Pancreas (tissue), 10 donors: Measurements from ENCODE around the gene ZNF142. TPM values are rescaled to one million over a fixed set of nuclear protein-coding genes. Genes with fewer than 3 reads are reported as not detected.

Source experiments
- ATAC-seq, 4 donors: fragments of 200-7000 bp; cut with Tn5 transposase; one replicate each; pipeline versions ENCODE4 v1.8.0 to v1.9.1; 2020; ENCODE audit warnings: mild to moderate bottlenecking in 4 of 4, moderate library complexity in 4 of 4
- DNase-seq, 6 donors: peaks; one replicate each; pipeline ENCODE4 v3.0.0-alpha.2; 2020
- FAIRE-seq: peaks from 2 replicates; lab custom pipeline; 2012; peaks lifted over from hg19 to GRCh38; lab: Jason Lieb, UNC
- H3K27ac ChIP-seq, 4 donors: fragments of 200-600 bp; sonication (generic); 1 replicate in 3 of 4; 2 replicates in 1 of 4; pipeline versions ENCODE4 v1.5.0 to v1.8.0; 2020
- H3K27me3 ChIP-seq, 4 donors: fragments of 200-600 bp; one replicate each; pipeline ENCODE4 v1.8.0; 2021
- H3K36me3 ChIP-seq, 3 donors: fragments of 200-600 bp; sonication (generic) in 1 of 3; one replicate each; pipeline versions ENCODE4 v1.5.0 to v1.8.0; 2020 to 2021
- H3K4me1 ChIP-seq, 3 donors: fragments of 200-600 bp; one replicate each; pipeline ENCODE4 v1.8.0; 2021
- H3K4me3 ChIP-seq, 4 donors: fragments of 200-600 bp; sonication (generic) in 2 of 4; one replicate each; pipeline versions ENCODE4 v1.5.0 to v1.8.0; 2020 to 2021
- H3K9me3 ChIP-seq, 4 donors: fragments of 200-600 bp; one replicate each; pipeline ENCODE4 v1.8.0; 2021
- CTCF ChIP-seq, 4 donors: fragments of 200-600 bp; sonication (generic) in 3 of 4; IDR thresholded peaks; one replicate each; pipeline versions ENCODE4 v1.5.0 to v1.8.0; 2021; ENCODE audit warnings: antibody characterized with exemption in 4 of 4
- WGBS, 2 donors: extraction: QIAGEN DNeasy Blood & Tissue Kit; methylation state at CpG; one replicate each; pipeline ENCODE4 v1.1.7; 2013; 5-methylcytosine and 5-hydroxymethylcytosine counted together
- intact Hi-C, 3 donors: fragments of 100-400 bp; cut with DNase I; formaldehyde crosslinking; loops; one replicate each; pipeline versions ENCODE4 v1.11.1 to v1.14.2; 2022
- polyA plus RNA-seq, 2 donors: library from polyadenylated mRNA; stranded (reverse); fragments of 200-250 nt; gene quantifications; one replicate each; pipeline ENCODE4 v1.2.3, GENCODE V29; 2013
- total RNA-seq, 6 donors: library from RNA; stranded (reverse); fragmentation: NEBNext Ultra II Directional in 4 of 6; extraction: Animal tissue kit (Norgen Biotek cat#: 25700) in 4 of 6; gene quantifications; one replicate each; pipeline versions ENCODE4 v1.2.1 to v1.2.4, GENCODE V29; 2021 to 2023
- donor health status: healthy with polysubstance abuse.
- donor health status: DM: no; HTN: no; CAD: no; lungs with moderate emphysema.
- donor health status: DM: no; HTN: no; CAD: no.
- donor health status: control.
- donor health status: control.
- donor health status: Bipolar disorder and iron deficiency.
- donor health status: DM: yes; HTN: yes; CAD: no.
- donor health status: DM: no; HTN: no; CAD: no.
- donor health status: DM: no; HTN: no; CAD: no.
- donor health status: DM: yes; HTN: yes; CAD: no.

ZNF142 gene
- total and polyA plus RNA-seq, 8 donors = 7.9 to 16.7 (median 9.9) TPM

- no peak for TF ChIP-seq CTCF (IDR thresholded peaks at IDR 0.05)
- 70 to 77% methylated on average over 6 of the region's 6 CpGs for WGBS, 2 donors
- Histone ChIP-seq H3K4me1 (no peaks in the 10 kb centered on the region), H3K9me3 (no peaks in the 10 kb centered on the region), H3K4me3 (no peak overlapping the region), H3K27ac (no peak overlapping the region), H3K36me3 (no peaks in the 10 kb centered on the region), H3K27me3 (no peaks in the 10 kb centered on the region)
- no peak for ATAC-seq
- intact Hi-C loops = no loop called here
- no peak for DNase-seq
- no peak for FAIRE-seq
Measured at GRCh38 chr2:218615868-218616315, 43.5 kb downstream of the ZNF142 start.

DNA sequence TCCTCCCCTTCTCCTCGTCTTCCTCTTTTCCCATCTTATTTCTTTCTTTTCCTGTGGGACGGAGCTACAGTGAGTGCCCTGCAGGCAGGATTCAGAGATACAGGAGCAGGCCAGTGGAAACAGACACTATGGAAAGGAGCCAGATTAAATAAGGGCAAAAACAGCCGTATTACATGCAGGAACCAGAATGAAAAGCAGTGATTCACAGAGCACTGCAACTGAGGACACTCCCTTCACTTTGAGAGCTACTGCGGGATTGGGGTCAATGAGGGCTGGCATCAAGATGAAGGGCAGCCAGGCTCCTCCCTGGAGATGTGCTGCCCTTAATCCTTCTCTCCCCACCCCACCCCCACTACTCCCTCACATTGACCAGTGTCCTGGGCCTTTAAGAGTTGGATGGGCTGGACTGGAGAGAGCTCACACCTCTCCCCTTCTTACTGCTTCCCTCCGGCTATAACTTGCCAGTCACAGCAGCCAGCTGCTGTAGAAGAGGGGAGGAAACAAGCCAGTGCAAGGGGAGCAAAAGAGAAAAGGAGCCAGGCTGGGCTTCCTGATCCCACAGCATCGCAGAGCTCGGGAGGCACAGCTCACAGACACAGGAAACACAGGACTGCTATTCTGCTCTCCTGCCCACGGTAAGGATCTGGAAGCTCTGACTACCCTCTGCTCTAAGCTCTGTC lies 51.8 kb downstream of the ZNF142 start, which contains the start of gene PLCD4:
Gene PLCD4, plus strand, starts transcription at position 464 of the 680 bp plus-strand sequence. CDS start 7,841 bp downstream, outside the sequence.
- no peaks in the 10 kb centered on the region for H3K9me3 ChIP-seq
- no peaks in the 10 kb centered on the region for H3K4me1 ChIP-seq
- ATAC-seq (peak in 3 of 4 donors; percentile 34 to 68 (median 54)), FAIRE-seq (no peak), DNase-seq (no peak)
- 23 to 29% methylated on average over 8 of the region's 8 CpGs for WGBS, 2 donors
- H3K27me3 ChIP-seq = no peaks in the 10 kb centered on the region
- H3K36me3 ChIP-seq = no peaks in the 10 kb centered on the region
- no peak for TF ChIP-seq CTCF (IDR thresholded peaks at IDR 0.05)
- H3K27ac ChIP-seq = no peak within 1 kb of the TSS
- intact Hi-C loops = no loop called here
- H3K4me3 ChIP-seq = no peak within 1 kb of the TSS

GRCh38 chr2:218605432-218605831 lies 54.0 kb downstream of the ZNF142 start:
- FAIRE-seq = no peak
- ATAC-seq = peak in 3 of 4 donors; percentile 44 to 66 (median 60)

More at GRCh38 chr2:218605432-218605831, 54.0 kb downstream of the ZNF142 start:
- H3K36me3 ChIP-seq = no peaks in the 10 kb centered on the region
- no peak overlapping the region for H3K27ac ChIP-seq
- no peaks in the 10 kb centered on the region for H3K9me3 ChIP-seq
- DNase-seq = peak in 1 of 6 donors; percentile 20
- no peaks in the 10 kb centered on the region for H3K27me3 ChIP-seq
- H3K4me3 ChIP-seq = no peak overlapping the region
- no peak for TF ChIP-seq CTCF (IDR thresholded peaks at IDR 0.05)
- 75% methylated on average over 2 of the region's 2 CpGs for WGBS, 2 donors
- intact Hi-C loops = no loop called here
- no peaks in the 10 kb centered on the region for H3K4me1 ChIP-seq

Other genes with a start within 250 kb of the ZNF142 start
- 10 to 100 TPM; 10.7 to 27.9 (median 17.6) TPM for gene VIL1, start 240.5 kb downstream of the ZNF142 start, total RNA-seq
- 10 to 100 TPM; 10.1 to 12.6 TPM for gene VIL1, start 240.5 kb downstream of the ZNF142 start, polyA plus RNA-seq
- gene USP37, start 91.3 kb downstream of the ZNF142 start, total RNA-seq = 1 to 10 TPM; 4.0 to 8.6 (median 6.1) TPM
- 1 to 10 TPM; 2.1 to 2.3 TPM for gene USP37, start 91.3 kb downstream of the ZNF142 start, polyA plus RNA-seq
- 10 to 100 TPM; 12.0 to 19.3 (median 13.3) TPM for gene CNOT9, start 90.8 kb downstream of the ZNF142 start, total RNA-seq
- 10 to 100 TPM; 10.6 to 16.6 TPM for gene CNOT9, start 90.8 kb downstream of the ZNF142 start, polyA plus RNA-seq
- gene PLCD4, start 51.7 kb downstream of the ZNF142 start, total RNA-seq = under 1 TPM in 5 of 6 donors, not detected in 1; 0.19 to 0.58 (median 0.34) TPM
- gene PLCD4, start 51.7 kb downstream of the ZNF142 start, polyA plus RNA-seq = 1 to 10 TPM in 1 of 2 donors, under 1 TPM in 1; 0.27 to 1.1 TPM
- gene BCS1L, start 60 bp upstream of the ZNF142 start, total RNA-seq = 10 to 100 TPM; 16.3 to 34.1 (median 23.1) TPM
- gene BCS1L, start 60 bp upstream of the ZNF142 start, polyA plus RNA-seq = 100 to 1,000 TPM in 1 of 2 donors, 10 to 100 TPM in 1; 84.2 to 110 TPM
- 10 to 100 TPM in 2 of 6 donors, 1 to 10 TPM in 4; 4.5 to 10.2 (median 7.9) TPM for gene RNF25, start 12.4 kb upstream of the ZNF142 start, total RNA-seq
- gene RNF25, start 12.4 kb upstream of the ZNF142 start, polyA plus RNA-seq = 10 to 100 TPM; 18.1 to 28.8 TPM
- 10 to 100 TPM in 5 of 6 donors, 1 to 10 TPM in 1; 8.3 to 40.8 (median 18.1) TPM for gene STK36, start 12.5 kb upstream of the ZNF142 start, total RNA-seq
- gene STK36, start 12.5 kb upstream of the ZNF142 start, polyA plus RNA-seq = 10 to 100 TPM; 54.0 TPM
- gene TTLL4, start 51.2 kb upstream of the ZNF142 start, total RNA-seq = 10 to 100 TPM; 12.0 to 25.3 (median 13.6) TPM
- 10 to 100 TPM; 23.7 to 23.9 TPM for gene TTLL4, start 51.2 kb upstream of the ZNF142 start, polyA plus RNA-seq
- gene CYP27A1, start 122.5 kb upstream of the ZNF142 start, total RNA-seq = 10 to 100 TPM in 1 of 6 donors, 1 to 10 TPM in 5; 3.1 to 21.6 (median 4.0) TPM
- 1 to 10 TPM; 6.1 to 9.9 TPM for gene CYP27A1, start 122.5 kb upstream of the ZNF142 start, polyA plus RNA-seq
- not detected for gene PRKAG3, start 172.2 kb upstream of the ZNF142 start, total RNA-seq
- gene PRKAG3, start 172.2 kb upstream of the ZNF142 start, polyA plus RNA-seq = not detected
- under 1 TPM in 5 of 6 donors, not detected in 1; 0.09 to 0.53 (median 0.16) TPM for gene WNT6, start 200.2 kb upstream of the ZNF142 start, total RNA-seq
- gene WNT6, start 200.2 kb upstream of the ZNF142 start, polyA plus RNA-seq = 1 to 10 TPM in 1 of 2 donors, under 1 TPM in 1; 0.38 to 1.2 TPM
- 1 to 10 TPM in 1 of 6 donors, under 1 TPM in 2, not detected in 3; 0.15 to 1.5 (median 0.23) TPM for gene WNT10A, start 221.2 kb upstream of the ZNF142 start, total RNA-seq
- gene WNT10A, start 221.2 kb upstream of the ZNF142 start, polyA plus RNA-seq = under 1 TPM; 0.05 to 0.30 TPM